Measurements from ENCODE around the gene GPR108. TPM values are rescaled to one million over a fixed set of nuclear protein-coding genes. Genes with fewer than 3 reads are reported as not detected.

Gene GPR108
- total RNA-seq, 1 donor from 2014 or later: 41.6 TPM

DNA sequence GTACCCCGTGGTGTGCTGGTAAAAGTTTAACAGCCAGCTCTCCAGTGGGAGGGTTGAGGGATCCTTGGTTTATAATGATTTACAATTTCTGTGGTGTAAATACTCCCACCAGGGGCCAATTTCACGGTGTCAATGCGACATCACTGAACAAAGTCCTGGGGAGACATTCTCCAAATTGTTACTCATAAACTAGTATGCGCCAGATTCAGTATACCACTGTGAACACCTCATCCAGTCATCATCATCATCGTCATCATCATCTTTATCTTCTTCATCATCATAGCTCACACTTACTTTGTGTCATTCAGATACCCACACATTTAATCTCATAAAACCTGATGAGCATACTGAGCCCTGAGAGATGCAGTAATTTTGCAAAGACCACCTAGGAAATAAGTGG is 50.3 kb downstream of the GPR108 start:
- H3K4me2 ChIP-seq (ENCODE audit: low read length): no peak overlapping the region
- H3K79me2 ChIP-seq (ENCODE audit: insufficient read depth, low read length): no peaks in the 10 kb centered on the region
- TF ChIP-seq, protein P1, sequence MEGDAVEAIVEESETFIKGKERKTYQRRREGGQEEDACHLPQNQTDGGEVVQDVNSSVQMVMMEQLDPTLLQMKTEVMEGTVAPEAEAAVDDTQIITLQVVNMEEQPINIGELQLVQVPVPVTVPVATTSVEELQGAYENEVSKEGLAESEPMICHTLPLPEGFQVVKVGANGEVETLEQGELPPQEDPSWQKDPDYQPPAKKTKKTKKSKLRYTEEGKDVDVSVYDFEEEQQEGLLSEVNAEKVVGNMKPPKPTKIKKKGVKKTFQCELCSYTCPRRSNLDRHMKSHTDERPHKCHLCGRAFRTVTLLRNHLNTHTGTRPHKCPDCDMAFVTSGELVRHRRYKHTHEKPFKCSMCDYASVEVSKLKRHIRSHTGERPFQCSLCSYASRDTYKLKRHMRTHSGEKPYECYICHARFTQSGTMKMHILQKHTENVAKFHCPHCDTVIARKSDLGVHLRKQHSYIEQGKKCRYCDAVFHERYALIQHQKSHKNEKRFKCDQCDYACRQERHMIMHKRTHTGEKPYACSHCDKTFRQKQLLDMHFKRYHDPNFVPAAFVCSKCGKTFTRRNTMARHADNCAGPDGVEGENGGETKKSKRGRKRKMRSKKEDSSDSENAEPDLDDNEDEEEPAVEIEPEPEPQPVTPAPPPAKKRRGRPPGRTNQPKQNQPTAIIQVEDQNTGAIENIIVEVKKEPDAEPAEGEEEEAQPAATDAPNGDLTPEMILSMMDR (IDR thresholded peaks at IDR 0.05; ENCODE audit: insufficient read depth, low read depth, low read length): no peak
- TF ChIP-seq EZH2 (IDR thresholded peaks at IDR 0.05; ENCODE audit: insufficient read depth, low read length): no peak
- Mint-ChIP-seq H3K27ac (ENCODE audit: unreplicated experiment) (no peak overlapping the region), H3K36me3 (ENCODE audit: low read depth, unreplicated experiment) (no peaks in the 10 kb centered on the region), H3K27me3 (ENCODE audit: low read depth, unreplicated experiment) (peaks cover 3% of the 10 kb centered on the region), H3K4me3 (ENCODE audit: unreplicated experiment) (no peak overlapping the region), H3K9me3 (ENCODE audit: unreplicated experiment) (peaks cover 25% of the 10 kb centered on the region), H3K4me1 (ENCODE audit: low read depth, unreplicated experiment) (no peaks in the 10 kb centered on the region)
- H3K9ac ChIP-seq (ENCODE audit: low read length): no peak overlapping the region
- FAIRE-seq (no peak), DNase-seq (ENCODE audit: low read depth) (no peak)
- no peaks in the 10 kb centered on the region for H4K20me1 ChIP-seq (ENCODE audit: insufficient read depth, low read length)
- no peaks in the 10 kb centered on the region for H3K36me3 ChIP-seq (ENCODE audit: insufficient read depth, low read length)
- H2AFZ ChIP-seq (ENCODE audit: low read depth, low read length): no peak overlapping the region
- no peaks in the 10 kb centered on the region for H3K4me1 ChIP-seq (ENCODE audit: insufficient read depth, low read length)
- no peak overlapping the region for H3K4me3 ChIP-seq (ENCODE audit: insufficient read depth, low read depth, low read length)
- H3K27me3 ChIP-seq (ENCODE audit: insufficient read depth, low read length): no peaks in the 10 kb centered on the region
- H3K9me3 ChIP-seq (ENCODE audit: insufficient read depth, low read depth, low read length): peaks cover 4% of the 10 kb centered on the region
- H3K27ac ChIP-seq (ENCODE audit: low read depth, low read length): no peak overlapping the region

DNA sequence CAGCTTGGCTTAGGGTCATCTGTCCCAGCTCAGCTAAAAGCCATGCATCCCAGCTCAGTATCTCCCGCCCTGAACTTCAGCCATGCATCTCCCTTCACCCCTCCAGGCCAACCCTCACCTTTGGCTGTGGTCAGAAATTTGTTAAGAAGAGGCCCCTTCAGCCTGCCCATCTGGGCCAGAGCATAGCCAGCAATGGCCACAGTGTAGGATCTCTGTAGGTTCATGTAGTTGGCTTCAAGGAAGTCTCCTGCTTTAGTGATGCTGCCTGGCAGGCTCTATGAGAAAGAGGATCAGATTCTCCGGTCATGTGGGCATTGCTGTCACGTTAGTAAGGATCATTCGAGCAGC is 50.8 kb downstream of the GPR108 start:
- no peak overlapping the region for H3K4me3 ChIP-seq (ENCODE audit: insufficient read depth, low read depth, low read length)
- Mint-ChIP-seq H3K4me1 (ENCODE audit: low read depth, unreplicated experiment) (no peaks in the 10 kb centered on the region), H3K27ac (ENCODE audit: unreplicated experiment) (no peak overlapping the region), H3K4me3 (ENCODE audit: unreplicated experiment) (no peak overlapping the region), H3K27me3 (ENCODE audit: low read depth, unreplicated experiment) (peaks cover 3% of the 10 kb centered on the region), H3K9me3 (ENCODE audit: unreplicated experiment) (peaks cover 26% of the 10 kb centered on the region), H3K36me3 (ENCODE audit: low read depth, unreplicated experiment) (no peaks in the 10 kb centered on the region)
- H3K9ac ChIP-seq (ENCODE audit: low read length): no peak overlapping the region
- H3K4me1 ChIP-seq (ENCODE audit: insufficient read depth, low read length): no peaks in the 10 kb centered on the region
- DNase-seq (ENCODE audit: low read depth): no peak
- peaks cover 4% of the 10 kb centered on the region for H3K9me3 ChIP-seq (ENCODE audit: insufficient read depth, low read depth, low read length)
- no peak for FAIRE-seq
- H4K20me1 ChIP-seq (ENCODE audit: insufficient read depth, low read length): no peaks in the 10 kb centered on the region
- H3K36me3 ChIP-seq (ENCODE audit: insufficient read depth, low read length): no peaks in the 10 kb centered on the region
- no peaks in the 10 kb centered on the region for H3K79me2 ChIP-seq (ENCODE audit: insufficient read depth, low read length)
- TF ChIP-seq, protein P1 (IDR thresholded peaks at IDR 0.05; ENCODE audit: insufficient read depth, low read depth, low read length): no peak
- TF ChIP-seq EZH2 (IDR thresholded peaks at IDR 0.05; ENCODE audit: insufficient read depth, low read length): no peak
- no peaks in the 10 kb centered on the region for H3K27me3 ChIP-seq (ENCODE audit: insufficient read depth, low read length)
- no peak overlapping the region for H3K27ac ChIP-seq (ENCODE audit: low read depth, low read length)
- no peak overlapping the region for H3K4me2 ChIP-seq (ENCODE audit: low read length)
- H2AFZ ChIP-seq (ENCODE audit: low read depth, low read length): no peak overlapping the region

DNA sequence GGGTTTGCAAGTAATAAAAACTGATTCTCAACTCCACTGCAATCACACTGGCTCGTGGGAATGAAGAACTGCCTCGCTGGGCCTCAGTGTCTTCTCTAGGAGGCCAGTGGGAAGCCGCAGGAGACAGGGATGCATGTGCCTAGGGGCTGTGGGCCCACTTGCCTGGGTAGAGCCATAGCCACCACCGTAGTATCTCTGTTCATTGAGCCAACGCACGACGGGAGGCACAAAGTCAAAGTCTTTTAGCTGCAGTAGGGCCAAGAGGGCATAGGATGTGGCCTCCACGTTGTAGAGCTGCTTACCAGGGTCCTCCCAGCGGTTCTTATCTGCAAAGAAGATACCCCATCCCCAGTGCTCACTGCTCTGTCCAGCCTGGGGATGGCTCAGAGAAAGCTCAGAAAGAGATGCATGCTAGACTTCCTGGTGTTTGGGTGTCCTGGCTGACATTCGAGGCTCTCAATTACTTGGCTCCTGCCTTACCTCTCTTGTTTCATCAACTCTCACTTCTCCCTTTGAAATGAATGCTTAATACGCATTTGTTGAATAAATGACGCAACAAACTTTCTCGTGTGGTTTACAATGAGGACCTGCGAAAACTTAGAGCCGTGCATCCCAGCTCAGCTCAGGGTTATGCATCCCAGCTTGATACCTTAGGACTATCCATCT is 51.3 kb downstream of the GPR108 start:
- no peaks in the 10 kb centered on the region for H4K20me1 ChIP-seq (ENCODE audit: insufficient read depth, low read length)
- H3K36me3 Mint-ChIP-seq (ENCODE audit: low read depth, unreplicated experiment): no peaks in the 10 kb centered on the region
- no peak overlapping the region for H3K27ac ChIP-seq (ENCODE audit: low read depth, low read length)
- no peak overlapping the region for H3K4me3 ChIP-seq (ENCODE audit: insufficient read depth, low read depth, low read length)
- H3K27ac Mint-ChIP-seq (ENCODE audit: unreplicated experiment): no peak overlapping the region
- FAIRE-seq: no peak
- H3K4me3 Mint-ChIP-seq (ENCODE audit: unreplicated experiment): no peak overlapping the region
- H3K27me3 Mint-ChIP-seq (ENCODE audit: low read depth, unreplicated experiment): peaks cover 3% of the 10 kb centered on the region
- peaks cover 23% of the 10 kb centered on the region for H3K9me3 Mint-ChIP-seq (ENCODE audit: unreplicated experiment)
- H3K79me2 ChIP-seq (ENCODE audit: insufficient read depth, low read length): no peaks in the 10 kb centered on the region
- no peaks in the 10 kb centered on the region for H3K27me3 ChIP-seq (ENCODE audit: insufficient read depth, low read length)
- peaks cover 4% of the 10 kb centered on the region for H3K9me3 ChIP-seq (ENCODE audit: insufficient read depth, low read depth, low read length)
- no peaks in the 10 kb centered on the region for H3K4me1 Mint-ChIP-seq (ENCODE audit: low read depth, unreplicated experiment)
- DNase-seq (ENCODE audit: low read depth): no peak
- H2AFZ ChIP-seq (ENCODE audit: low read depth, low read length): no peak overlapping the region
- no peaks in the 10 kb centered on the region for H3K36me3 ChIP-seq (ENCODE audit: insufficient read depth, low read length)
- no peak overlapping the region for H3K4me2 ChIP-seq (ENCODE audit: low read length)
- no peaks in the 10 kb centered on the region for H3K4me1 ChIP-seq (ENCODE audit: insufficient read depth, low read length)
- no peak for TF ChIP-seq EZH2 (IDR thresholded peaks at IDR 0.05; ENCODE audit: insufficient read depth, low read length)
- TF ChIP-seq, protein P1 (IDR thresholded peaks at IDR 0.05; ENCODE audit: insufficient read depth, low read depth, low read length): no peak
- H3K9ac ChIP-seq (ENCODE audit: low read length): no peak overlapping the region

All from astrocyte (in vitro differentiated cells and primary cell).